Brain microvascular endothelial cell (primary cell): ENCODE results near the gene ESRRG.

Experiments
- DNase-seq: peaks from one replicate; pipeline ENCODE4 v3.0.0-alpha.2; 2020
- H3K27ac ChIP-seq: fragments of 250-450 bp; sonication (Bioruptor Pico); 2 replicates; pipeline ENCODE4 v1.5.1; 2020; ENCODE audit warnings: mild to moderate bottlenecking, moderate library complexity
- H3K27me3 ChIP-seq: fragments of 250-450 bp; sonication (Bioruptor Pico); replicated peaks from 2 replicates; pipeline ENCODE4 v1.5.1; 2020; ENCODE audit warnings: mild to moderate bottlenecking
- H3K36me3 ChIP-seq: fragments of 250-450 bp; sonication (Bioruptor Pico); replicated peaks from 2 replicates; pipeline ENCODE4 v1.5.1; 2020; ENCODE audit warnings: mild to moderate bottlenecking
- H3K4me3 ChIP-seq: 2 replicates; pipeline ENCODE4 v1.5.1; 2011; ENCODE audit warnings: low read depth, mild to moderate bottlenecking, control low read depth, low read length, moderate library complexity
- CTCF ChIP-seq: IDR thresholded peaks from 2 replicates; pipeline ENCODE4 v1.5.1; 2011; ENCODE audit warnings: low read depth, mild to moderate bottlenecking, moderate library complexity, low read length, control low read depth, inconsistent platforms; ENCODE audit errors: missing control alignments
- in situ Hi-C: cut with HindIII; loops from 2 replicates; pipeline ENCODE4 v1.10.0; 2017; ENCODE audit warnings: low sequenced_read_pairs, low pct_ligation_motif_present

ESRRG gene

DNA sequence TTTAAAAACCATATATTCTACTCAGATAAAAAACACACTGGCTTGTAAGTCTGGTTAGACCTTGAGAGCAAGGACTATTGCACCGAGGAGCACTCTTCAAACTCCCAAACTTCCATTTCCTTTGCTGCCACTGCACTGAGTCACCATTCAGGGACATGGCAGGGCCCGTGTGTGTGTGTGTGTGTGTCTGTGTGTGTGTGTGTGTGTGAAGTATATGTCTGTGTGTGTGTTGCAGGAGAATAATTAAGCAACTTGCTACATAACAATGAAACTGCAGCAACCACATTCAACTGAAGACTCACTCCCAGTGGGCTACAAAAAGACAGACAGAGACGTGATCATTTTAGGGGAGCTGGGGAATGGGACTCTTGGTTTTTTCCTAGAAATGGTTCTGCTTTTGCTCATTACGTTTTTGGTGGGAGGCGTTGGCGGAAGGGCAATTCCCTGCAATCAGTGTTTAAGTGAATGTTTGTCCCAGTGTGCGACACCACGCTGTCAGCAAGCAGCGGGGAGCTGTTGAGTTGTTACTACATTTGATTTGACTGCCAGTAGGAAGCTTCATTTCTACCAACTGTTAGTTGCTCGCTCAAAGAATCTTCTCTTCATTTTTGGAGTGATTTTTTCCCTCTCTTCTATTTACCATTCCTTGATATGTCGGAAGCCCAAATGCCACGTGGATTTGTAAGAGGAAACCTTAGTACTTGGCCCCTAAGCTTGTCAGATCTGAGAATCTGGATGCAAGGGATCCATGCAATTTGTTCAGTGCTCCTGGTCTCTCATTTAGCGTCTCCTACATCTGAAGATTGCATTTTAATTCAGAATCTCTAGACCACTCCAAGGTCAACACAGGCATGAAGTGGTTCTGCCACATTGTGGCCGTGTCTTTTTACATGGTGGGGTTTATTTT is 36.1 kb downstream of the ESRRG start:
- in situ Hi-C loops = no loop called here
- H3K27me3 ChIP-seq = no peaks in the 10 kb centered on the region
- no peak for DNase-seq

DNA sequence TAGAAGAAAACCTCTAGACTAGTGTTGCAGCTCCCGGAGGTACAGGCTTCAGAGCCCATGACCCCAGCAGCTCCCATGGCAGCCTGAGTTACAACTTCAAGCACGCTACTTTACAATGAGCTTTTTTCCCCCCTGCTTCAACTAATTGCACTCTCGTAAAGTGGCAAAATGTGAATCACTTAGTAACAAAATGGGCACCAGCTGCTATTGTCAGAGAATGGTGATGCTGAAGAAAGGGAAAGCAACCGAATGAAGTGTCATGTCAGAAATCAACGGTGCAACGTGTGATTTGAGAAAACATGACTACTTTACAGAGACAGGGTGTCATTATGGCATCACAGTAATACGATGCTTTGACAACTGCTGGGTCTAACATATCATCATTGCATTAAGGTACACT is 40.5 kb downstream of the ESRRG start:
- no peak overlapping the region for H3K27ac ChIP-seq
- no peaks in the 10 kb centered on the region for H3K36me3 ChIP-seq
- no peak for DNase-seq
- H3K4me3 ChIP-seq = no peak overlapping the region
- H3K27me3 ChIP-seq = no peaks in the 10 kb centered on the region
- no peak for TF ChIP-seq CTCF
- in situ Hi-C loops = no loop called here

More for the DNA sequence above, 36.1 kb downstream of the ESRRG start:
- H3K4me3 ChIP-seq = no peak overlapping the region
- no peak for TF ChIP-seq CTCF
- H3K36me3 ChIP-seq = no peaks in the 10 kb centered on the region
- H3K27ac ChIP-seq = no peak overlapping the region

DNA sequence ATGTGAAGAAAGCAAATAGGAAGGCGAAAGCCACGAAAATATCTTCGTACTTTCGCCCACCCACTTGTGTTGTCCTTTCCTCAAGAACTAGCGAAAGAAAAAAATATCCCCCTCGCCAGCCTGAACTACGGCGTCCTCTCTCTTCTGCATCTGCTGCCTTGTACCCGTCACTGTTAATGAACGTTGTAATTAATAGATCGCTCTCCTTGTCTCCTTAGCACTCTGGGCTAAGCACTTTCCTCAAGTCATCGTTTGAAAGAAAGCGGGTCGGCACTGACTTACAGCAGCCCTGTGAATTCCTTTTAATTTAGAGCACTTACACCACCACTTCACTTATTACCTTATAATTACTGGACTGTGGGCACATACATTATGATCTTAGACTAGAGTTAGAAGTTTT is 44.1 kb downstream of the ESRRG start:
- in situ Hi-C loops = no loop called here
- Histone ChIP-seq H3K36me3 (no peaks in the 10 kb centered on the region), H3K27me3 (no peaks in the 10 kb centered on the region), H3K27ac (no peak overlapping the region), H3K4me3 (no peak overlapping the region)
- no peak for TF ChIP-seq CTCF
- DNase-seq = no peak

GRCh38 chr1:216670118-216670883 is 52.9 kb downstream of the ESRRG start:
- Histone ChIP-seq H3K27me3 (no peaks in the 10 kb centered on the region), H3K36me3 (no peaks in the 10 kb centered on the region), H3K4me3 (no peak overlapping the region), H3K27ac (no peak overlapping the region)
- in situ Hi-C loops = no loop called here
- TF ChIP-seq CTCF = no peak
- DNase-seq = no peak

GRCh38 chr1:216666441-216666840 is 56.8 kb downstream of the ESRRG start:
- Histone ChIP-seq H3K4me3 (no peak overlapping the region), H3K36me3 (no peaks in the 10 kb centered on the region), H3K27ac (no peak overlapping the region), H3K27me3 (no peaks in the 10 kb centered on the region)
- DNase-seq = no peak
- in situ Hi-C loops = no loop called here
- no peak for TF ChIP-seq CTCF
